Measurements from ENCODE around the gene LY6G6C.
"Not testable (repeated sequence)": the region's sequence is repeated elsewhere in the genome, so short reads cannot be mapped to it uniquely, and the experiment has no call there.

Gene LY6G6C

GRCh38 chr6:31709157-31709556, 12.4 kb downstream of the LY6G6C start:
- DNase-seq = not testable (repeated sequence)

- DNase-seq = no peak
These were observed 13.3 kb downstream of the LY6G6C start for GRCh38 chr6:31708224-31708623.

GRCh38 chr6:31707701-31708100, 13.8 kb downstream of the LY6G6C start:
- DNase-seq = no peak

- no peak for DNase-seq
These were observed 14.9 kb downstream of the LY6G6C start, which contains the start of gene LY6G6F for GRCh38 chr6:31706599-31706998. TSS of gene LY6G6F (plus strand) at chr6:31706866. CDS start at chr6:31706907, 41 bp downstream.

- DNase-seq = no peak
These were observed 15.6 kb downstream of the LY6G6C start for GRCh38 chr6:31705931-31706330.

GRCh38 chr6:31702819-31703716, 18.5 kb downstream of the LY6G6C start, which contains the start of gene ABHD16A:
TSS of gene ABHD16A (minus strand) at chr6:31703324. CDS start at chr6:31703281, 43 bp downstream.
- DNase-seq = peak; percentile 61 to 99 (median 96)

GRCh38 chr6:31702405-31702818, 19.1 kb downstream of the LY6G6C start:
- peak in 2 of 56 donors; percentile 36 to 61 for DNase-seq

GRCh38 chr6:31701666-31702404, 19.7 kb downstream of the LY6G6C start:
- no peak for DNase-seq

GRCh38 chr6:31700740-31701401, 20.7 kb downstream of the LY6G6C start:
- DNase-seq = no peak

- DNase-seq = no peak
These were observed 24.0 kb downstream of the LY6G6C start for GRCh38 chr6:31697555-31697954.

- no peak for DNase-seq
These were observed 28.0 kb downstream of the LY6G6C start for GRCh38 chr6:31693535-31693934.

GRCh38 chr6:31692886-31693285, 28.7 kb downstream of the LY6G6C start:
- no peak for DNase-seq

- no peak for DNase-seq
These were observed 29.2 kb downstream of the LY6G6C start for GRCh38 chr6:31692353-31692752.

GRCh38 chr6:31691564-31692108, 29.9 kb downstream of the LY6G6C start:
- DNase-seq = no peak

- no peak for DNase-seq
These were observed 30.5 kb downstream of the LY6G6C start for GRCh38 chr6:31691078-31691463.

GRCh38 chr6:31690231-31691077, 31.1 kb downstream of the LY6G6C start:
- DNase-seq = no peak

- DNase-seq = no peak
These were observed 32.1 kb downstream of the LY6G6C start for GRCh38 chr6:31689249-31690110.

GRCh38 chr6:31687860-31688693, 33.5 kb downstream of the LY6G6C start:
- DNase-seq = no peak
